Mesothelial cell of epicardium (in vitro differentiated cells): ENCODE measurements around the gene ENOX2. TPM values are rescaled to one million over a fixed set of nuclear protein-coding genes. Genes with fewer than 3 reads are reported as not detected.

Experiments
- DNase-seq, 2 experiments: peaks; one replicate each; pipeline ENCODE4 v3.0.0; 2021; ENCODE audit warnings: low spot score in 2 of 2; ENCODE audit not compliant: unreplicated experiment in 2 of 2
- H3K27ac Mint-ChIP-seq: 2 replicates; pipeline ENCODE4 v1.8.0; 2021; ENCODE audit warnings: mixed read lengths
- H3K27me3 Mint-ChIP-seq: 2 replicates; pipeline ENCODE4 v1.8.0; 2021; ENCODE audit warnings: low read depth, mixed read lengths
- H3K36me3 Mint-ChIP-seq: 2 replicates; pipeline ENCODE4 v1.8.0; 2021; ENCODE audit warnings: mixed read lengths
- H3K4me1 Mint-ChIP-seq: 2 replicates; pipeline ENCODE4 v1.8.0; 2021; ENCODE audit warnings: mixed read lengths
- H3K4me3 Mint-ChIP-seq: 2 replicates; pipeline ENCODE4 v1.8.0; 2021; ENCODE audit warnings: mild to moderate bottlenecking, moderate library complexity, mixed read lengths
- H3K9me3 Mint-ChIP-seq: 2 replicates; pipeline ENCODE4 v1.8.0; 2021; ENCODE audit warnings: mixed read lengths
- CTCF ChIP-seq: fragments of 200-600 bp; sonication (generic); IDR thresholded peaks from one replicate; pipeline ENCODE4 v1.5.0; 2021; ENCODE audit warnings: antibody characterized with exemption; ENCODE audit not compliant: unreplicated experiment
- total RNA-seq: library from RNA; stranded (reverse); gene quantifications from 3 replicates; pipeline ENCODE4 v1.2.1, GENCODE V29; 2021

ENOX2 gene
- total RNA-seq, 1 donor from 2014 or later: 13.0 TPM

GRCh38 chrX:130676861-130677260, 226.1 kb downstream of the ENOX2 start:
- Mint-ChIP-seq H3K4me3 (no peak overlapping the region), H3K27me3 (peaks cover 14% of the 10 kb centered on the region), H3K27ac (no peak overlapping the region), H3K36me3 (peaks cover 13% of the 10 kb centered on the region), H3K4me1 (no peaks in the 10 kb centered on the region), H3K9me3 (peaks cover 14% of the 10 kb centered on the region)
- DNase-seq: no peak
- no peak for TF ChIP-seq CTCF

- DNase-seq: no peak
- H3K9me3 Mint-ChIP-seq: peaks cover 14% of the 10 kb centered on the region
- no peaks in the 10 kb centered on the region for H3K4me1 Mint-ChIP-seq
- no peak for TF ChIP-seq CTCF
- H3K4me3 Mint-ChIP-seq: no peak overlapping the region
- H3K27me3 Mint-ChIP-seq: no peaks in the 10 kb centered on the region
- peaks cover 18% of the 10 kb centered on the region for H3K36me3 Mint-ChIP-seq
- H3K27ac Mint-ChIP-seq: no peak overlapping the region
Observed at GRCh38 chrX:130672214-130672613, 230.8 kb downstream of the ENOX2 start.

GRCh38 chrX:130669233-130669632, 233.8 kb downstream of the ENOX2 start:
- no peak for TF ChIP-seq CTCF
- H3K27ac Mint-ChIP-seq: no peak overlapping the region
- DNase-seq: no peak
- no peaks in the 10 kb centered on the region for H3K27me3 Mint-ChIP-seq
- peaks cover 13% of the 10 kb centered on the region for H3K9me3 Mint-ChIP-seq
- no peaks in the 10 kb centered on the region for H3K4me1 Mint-ChIP-seq
- no peak overlapping the region for H3K4me3 Mint-ChIP-seq
- H3K36me3 Mint-ChIP-seq: peaks cover 19% of the 10 kb centered on the region

- no peaks in the 10 kb centered on the region for H3K9me3 Mint-ChIP-seq
- no peak for TF ChIP-seq CTCF
- peaks cover 10% of the 10 kb centered on the region for H3K36me3 Mint-ChIP-seq
- no peak overlapping the region for H3K4me3 Mint-ChIP-seq
- no peak for DNase-seq
- no peaks in the 10 kb centered on the region for H3K27me3 Mint-ChIP-seq
- H3K4me1 Mint-ChIP-seq: no peaks in the 10 kb centered on the region
- H3K27ac Mint-ChIP-seq: no peak overlapping the region
Observed at GRCh38 chrX:130665263-130665662, 237.7 kb downstream of the ENOX2 start.

- H3K4me3 Mint-ChIP-seq: no peak overlapping the region
- no peak for DNase-seq
- H3K27ac Mint-ChIP-seq: no peak overlapping the region
- peaks cover 19% of the 10 kb centered on the region for H3K9me3 Mint-ChIP-seq
- no peaks in the 10 kb centered on the region for H3K4me1 Mint-ChIP-seq
- peaks cover 18% of the 10 kb centered on the region for H3K36me3 Mint-ChIP-seq
- no peaks in the 10 kb centered on the region for H3K27me3 Mint-ChIP-seq
- no peak for TF ChIP-seq CTCF
Observed at GRCh38 chrX:130658310-130658709, 244.7 kb downstream of the ENOX2 start.

GRCh38 chrX:130654409-130654950, 248.5 kb downstream of the ENOX2 start:
- H3K27ac Mint-ChIP-seq: no peak overlapping the region
- no peaks in the 10 kb centered on the region for H3K4me1 Mint-ChIP-seq
- H3K9me3 Mint-ChIP-seq: peaks cover 19% of the 10 kb centered on the region
- no peak overlapping the region for H3K4me3 Mint-ChIP-seq
- no peaks in the 10 kb centered on the region for H3K27me3 Mint-ChIP-seq
- DNase-seq: no peak
- peaks cover 16% of the 10 kb centered on the region for H3K36me3 Mint-ChIP-seq
- TF ChIP-seq CTCF: no peak
